Retina (tissue), 1 donor: Measurements from ENCODE around the gene KHDRBS1.
"Not testable (repeated sequence)": the region's sequence is repeated elsewhere in the genome, so short reads cannot be mapped to it uniquely, and the experiment has no call there.

ENCODE experiments used
- DNase-seq: peaks from one replicate; pipeline ENCODE4 v3.0.0-alpha.2; 2016

The KHDRBS1 gene

GRCh38 chr1:32013386-32014198 lies at the start of gene KHDRBS1:
KHDRBS1 (plus strand) TSS chr1:32013868; CDS start chr1:32013996, 128 bp downstream.
- peak; percentile 98 for DNase-seq

GRCh38 chr1:31970873-31971272 lies 42.8 kb upstream of the KHDRBS1 start:
- no peak for DNase-seq

DNA sequence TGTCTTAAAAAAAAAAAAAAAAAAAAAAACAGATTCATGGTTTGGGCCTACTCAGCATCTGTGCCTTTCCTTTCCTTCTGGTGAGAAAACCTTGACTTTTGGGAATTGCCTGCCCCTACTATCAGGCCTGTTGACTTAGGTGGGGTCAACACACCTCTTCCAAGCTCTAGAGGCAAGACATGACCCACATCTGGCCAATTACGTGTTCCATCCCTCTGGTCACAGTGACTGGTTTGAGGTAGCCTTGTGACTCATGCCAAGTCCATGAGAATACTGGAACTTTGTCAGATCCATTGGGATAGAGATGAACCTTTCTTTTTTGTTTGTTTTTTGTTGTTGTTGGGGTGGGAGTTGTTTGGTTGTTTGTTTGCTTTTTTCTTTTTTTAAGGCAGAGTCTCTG lies 37.3 kb upstream of the KHDRBS1 start:
- DNase-seq = no peak

DNA sequence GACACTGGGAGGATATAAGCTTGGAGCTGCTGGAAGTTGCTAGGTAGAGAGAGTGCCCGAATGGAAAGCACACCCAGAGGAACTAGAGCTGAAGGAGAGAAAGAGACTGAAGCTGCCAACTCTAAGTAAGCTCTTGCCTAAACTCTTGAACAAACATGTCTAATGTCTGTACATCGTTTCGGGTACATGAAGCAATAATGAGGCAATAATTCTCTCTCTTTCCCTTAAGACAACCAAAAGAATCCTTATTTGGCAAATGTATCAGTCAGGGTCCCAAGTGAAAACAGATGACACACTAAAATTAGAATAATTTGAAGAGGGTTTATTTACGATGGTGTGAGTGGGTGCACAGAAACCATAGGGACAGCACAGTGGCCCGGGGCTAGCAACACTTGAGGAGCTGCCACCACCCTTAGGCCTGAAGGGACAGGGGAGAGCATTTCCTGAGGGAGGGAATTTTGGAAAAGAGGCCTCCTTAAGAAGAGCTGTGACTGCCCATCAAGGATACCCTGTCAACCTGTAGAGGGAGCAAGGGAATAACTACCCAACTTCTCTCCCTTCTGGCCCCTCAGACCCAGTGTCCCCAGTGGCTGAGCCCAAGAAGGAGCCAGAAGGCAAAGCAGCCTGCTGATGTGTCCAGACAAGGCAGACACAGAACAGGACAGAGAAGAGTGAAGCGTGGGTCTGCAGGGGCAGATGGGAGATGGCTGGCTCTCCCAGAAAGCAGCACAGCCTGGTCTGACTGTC lies 36.1 kb upstream of the KHDRBS1 start:
- peak; percentile 19 for DNase-seq

GRCh38 chr1:31978843-31979400 lies 34.7 kb upstream of the KHDRBS1 start:
- no peak for DNase-seq

DNA sequence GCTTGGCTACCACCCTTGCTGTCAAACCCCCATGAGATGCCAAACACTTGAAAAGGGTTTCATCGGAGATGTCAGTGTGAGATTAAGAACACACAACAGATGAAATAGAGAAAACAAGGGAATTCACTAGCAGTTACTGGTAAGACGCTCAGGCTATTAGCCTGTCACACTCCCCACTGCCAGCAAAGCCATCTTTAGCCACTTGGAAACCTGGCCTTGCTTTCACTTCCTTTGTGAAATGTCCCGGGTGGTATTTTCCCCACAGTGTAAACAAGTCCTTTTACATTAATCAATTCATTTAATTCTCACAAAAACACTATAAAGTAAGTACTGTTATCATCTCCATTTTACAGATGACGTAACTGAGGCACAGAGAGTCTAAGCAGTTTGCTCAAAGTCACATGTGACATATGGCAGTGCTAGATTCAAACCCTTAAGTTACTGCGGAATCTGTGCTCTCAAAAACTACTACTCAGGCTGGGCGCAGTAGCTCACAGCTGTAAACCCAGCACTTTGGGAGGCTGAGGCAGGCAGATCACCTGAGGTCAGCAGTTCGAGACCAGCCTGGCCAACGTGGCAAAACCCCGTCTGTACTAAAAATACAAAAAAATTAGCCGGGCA lies 32.7 kb upstream of the KHDRBS1 start:
- DNase-seq = no peak

GRCh38 chr1:31981456-31981839 lies 32.2 kb upstream of the KHDRBS1 start:
- DNase-seq = no peak

DNA sequence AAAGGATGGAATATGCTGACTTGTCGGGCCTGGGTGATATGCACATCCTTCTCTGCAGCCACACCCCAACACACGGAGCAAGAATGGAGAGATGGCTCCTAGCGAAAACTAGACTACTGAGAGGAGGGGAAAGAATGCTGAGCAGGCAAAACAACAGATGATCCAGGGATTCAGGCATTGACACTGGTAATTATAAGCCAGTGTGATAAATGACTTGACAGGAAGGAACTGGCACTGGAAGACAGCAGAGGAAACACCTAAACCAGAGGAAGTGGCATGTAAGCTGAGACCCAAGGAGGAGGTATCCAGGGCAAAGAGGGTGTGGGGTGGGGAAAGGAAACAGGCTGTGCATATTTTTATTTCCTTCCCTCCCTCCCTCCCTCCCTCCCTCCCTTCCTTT lies 31.7 kb upstream of the KHDRBS1 start:
- no peak for DNase-seq

- no peak for DNase-seq
Observed at GRCh38 chr1:31984419-31985347, 29.0 kb upstream of the KHDRBS1 start.

- DNase-seq = no peak
Observed at GRCh38 chr1:31985430-31985829, 28.2 kb upstream of the KHDRBS1 start.

DNA sequence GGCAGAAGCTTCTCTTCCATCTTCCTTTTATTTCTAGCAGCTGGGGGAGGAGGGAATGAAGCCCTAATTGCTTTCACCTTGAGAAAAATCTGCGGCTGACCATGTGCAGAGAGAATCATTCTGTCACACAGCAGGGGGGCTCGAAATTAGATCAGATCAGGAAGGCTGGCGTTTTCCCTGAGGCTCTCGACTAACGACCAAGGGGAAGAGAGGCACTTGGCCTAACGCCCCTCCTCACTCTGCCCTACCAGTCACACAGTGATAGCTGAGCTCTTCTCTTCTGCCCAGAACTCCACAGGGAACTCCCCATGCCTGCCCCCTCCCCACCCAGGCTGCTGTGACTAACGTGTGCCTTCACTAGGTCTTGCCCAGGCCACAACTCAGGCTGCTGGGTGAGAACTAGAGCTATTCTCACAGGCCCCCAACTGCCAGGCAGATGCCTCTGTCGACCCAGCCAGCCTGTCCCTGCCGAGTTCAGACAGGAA lies 26.5 kb upstream of the KHDRBS1 start:
- peak; percentile 88 for DNase-seq

DNA sequence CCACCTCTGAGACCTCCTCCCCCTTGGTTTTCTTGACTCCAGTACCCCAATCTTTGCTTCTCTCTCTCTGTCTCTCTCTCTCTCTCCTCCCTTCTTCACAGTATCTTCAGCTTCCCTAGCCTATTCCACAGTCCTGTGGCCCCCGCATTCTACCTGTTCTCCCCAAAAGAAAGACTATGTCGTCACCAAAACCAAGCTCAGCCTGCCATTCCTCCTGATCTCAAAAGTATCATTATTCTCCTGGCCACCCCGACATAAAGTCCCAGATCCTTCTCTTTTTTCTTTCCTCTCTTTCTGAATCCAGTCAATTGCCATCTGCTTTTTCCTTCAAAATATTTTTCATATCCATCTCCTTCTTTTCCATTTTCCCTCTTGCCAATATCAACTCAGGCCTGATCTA lies 23.7 kb upstream of the KHDRBS1 start:
- no peak for DNase-seq

- DNase-seq = no peak
Observed at GRCh38 chr1:31991182-31991581, 22.5 kb upstream of the KHDRBS1 start.

- DNase-seq = no peak
Observed at GRCh38 chr1:31995263-31995662, 18.4 kb upstream of the KHDRBS1 start.

DNA sequence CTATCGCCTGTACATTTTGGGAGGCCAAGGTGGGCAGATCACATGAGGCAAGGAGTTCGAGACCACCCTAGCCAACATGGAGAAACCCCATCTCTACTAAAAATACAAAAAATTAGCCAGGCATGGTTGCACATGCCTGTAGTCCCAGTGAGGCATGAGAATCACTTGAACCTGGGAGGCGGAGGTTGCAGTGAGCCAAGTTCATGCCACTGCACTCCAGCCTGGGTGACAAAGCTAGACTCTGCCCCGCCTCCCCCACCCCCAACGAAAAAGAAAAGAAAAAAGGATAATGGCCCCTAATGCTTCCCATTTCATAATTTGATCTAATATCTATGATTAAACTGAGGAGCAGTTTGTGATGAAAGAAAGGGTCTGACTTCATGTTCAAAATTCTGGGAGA lies 17.5 kb upstream of the KHDRBS1 start:
- not testable (repeated sequence) for DNase-seq

DNA sequence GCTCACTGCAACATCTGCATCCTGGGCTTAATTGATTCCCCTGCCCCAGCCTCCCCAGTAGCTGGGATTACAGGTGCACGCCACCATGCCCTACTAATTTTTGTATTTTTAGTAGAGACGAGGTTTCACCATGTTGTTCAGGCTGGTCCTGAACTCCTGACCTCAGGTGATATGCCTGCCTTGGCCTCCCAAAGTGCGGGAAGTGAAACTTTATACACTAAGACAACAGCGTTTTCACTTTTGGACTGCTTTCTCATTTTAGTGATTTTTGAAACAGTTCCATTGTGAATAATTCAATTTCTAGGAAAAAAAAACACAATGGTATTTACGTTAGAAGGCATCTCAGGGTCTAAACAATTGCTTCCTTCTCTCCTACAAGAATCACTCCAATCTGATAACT lies 11.8 kb upstream of the KHDRBS1 start:
- no peak for DNase-seq

- DNase-seq = not testable (repeated sequence)
Observed at GRCh38 chr1:32002285-32002684, 11.4 kb upstream of the KHDRBS1 start.

- DNase-seq = no peak
Observed at GRCh38 chr1:32005522-32005921, 8.1 kb upstream of the KHDRBS1 start.

GRCh38 chr1:32007591-32007940 lies 6.1 kb upstream of the KHDRBS1 start:
- DNase-seq = no peak

DNA sequence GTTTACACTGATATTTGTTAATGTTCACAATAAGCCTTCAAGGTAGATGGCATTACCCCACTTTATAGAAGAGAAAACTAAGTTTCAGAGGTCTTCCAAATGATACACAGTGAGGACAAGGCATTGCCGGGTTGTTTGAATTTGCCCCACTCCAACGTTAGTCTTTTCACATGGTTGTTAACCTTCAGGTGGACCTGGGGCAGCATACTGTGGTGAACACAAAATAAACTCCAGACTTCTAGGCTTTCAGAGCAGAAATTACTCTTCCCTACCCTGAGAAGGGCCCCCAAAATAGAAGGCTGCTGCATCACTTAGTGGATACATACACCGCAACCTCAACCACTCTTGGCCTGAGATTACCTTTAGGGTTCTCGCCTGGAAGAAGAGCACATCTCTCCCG lies 3.4 kb upstream of the KHDRBS1 start:
- no peak for DNase-seq

GRCh38 chr1:32012709-32013385 lies 821 bp upstream of the KHDRBS1 start:
- no peak for DNase-seq
